Uterus (tissue), 2 donors: ENCODE measurements around the gene SLC30A3.

Experiments
- POLR2A ChIP-seq, 2 donors: fragments of 450-650 bp; IDR thresholded peaks; one replicate each; pipeline ENCODE4 v1.6.1; 2016; ENCODE audit warnings: antibody characterized with exemption in 2 of 2, mild to moderate bottlenecking in 1 of 2, moderate library complexity in 1 of 2
- TF ChIP-seq, protein P1 (sequence below), 4 experiments: fragments of 200-600 bp in 2 of 4; fragments of 450-650 bp in 2 of 4; sonication (generic) in 2 of 4; IDR thresholded peaks; one replicate each; pipeline ENCODE4 v1.5.1; 2016 to 2019; ENCODE audit warnings: antibody characterized with exemption in 4 of 4, mild to moderate bottlenecking in 2 of 4, moderate library complexity in 1 of 4

DNA sequence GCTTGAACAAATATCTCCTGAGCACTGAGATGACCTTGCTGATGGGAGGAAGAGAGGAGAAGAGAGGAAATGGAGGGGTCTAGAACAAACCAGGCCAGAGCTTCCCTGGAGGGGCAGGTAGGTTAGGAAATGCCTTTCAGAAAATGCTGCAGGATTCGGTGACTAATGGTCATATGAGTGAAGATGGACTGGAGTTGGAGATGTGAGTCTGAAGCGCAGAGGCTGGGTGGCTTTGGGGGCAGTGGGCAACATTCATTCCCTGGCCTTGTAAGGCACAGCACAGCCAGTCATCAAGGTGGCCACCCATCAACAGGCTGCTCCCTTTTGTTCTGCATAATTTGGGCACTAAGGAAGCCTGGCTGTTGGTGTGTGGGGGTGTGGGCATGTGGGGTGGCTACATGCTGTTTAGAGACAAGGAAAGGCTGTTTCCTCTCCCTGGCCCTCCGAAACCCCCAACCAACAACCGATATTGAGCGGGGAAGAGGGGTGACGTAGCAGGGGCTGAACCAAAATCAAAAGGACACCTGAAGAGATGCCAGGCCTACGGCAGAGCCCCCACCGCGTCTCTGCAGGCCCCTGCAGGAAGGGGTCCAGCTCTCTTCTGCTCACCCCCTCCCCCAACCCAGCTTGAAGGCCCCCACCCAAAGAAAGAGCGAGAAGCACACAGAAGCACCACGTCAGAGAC, 1.5 kb downstream of the SLC30A3 start:
- TF ChIP-seq, protein P1, sequence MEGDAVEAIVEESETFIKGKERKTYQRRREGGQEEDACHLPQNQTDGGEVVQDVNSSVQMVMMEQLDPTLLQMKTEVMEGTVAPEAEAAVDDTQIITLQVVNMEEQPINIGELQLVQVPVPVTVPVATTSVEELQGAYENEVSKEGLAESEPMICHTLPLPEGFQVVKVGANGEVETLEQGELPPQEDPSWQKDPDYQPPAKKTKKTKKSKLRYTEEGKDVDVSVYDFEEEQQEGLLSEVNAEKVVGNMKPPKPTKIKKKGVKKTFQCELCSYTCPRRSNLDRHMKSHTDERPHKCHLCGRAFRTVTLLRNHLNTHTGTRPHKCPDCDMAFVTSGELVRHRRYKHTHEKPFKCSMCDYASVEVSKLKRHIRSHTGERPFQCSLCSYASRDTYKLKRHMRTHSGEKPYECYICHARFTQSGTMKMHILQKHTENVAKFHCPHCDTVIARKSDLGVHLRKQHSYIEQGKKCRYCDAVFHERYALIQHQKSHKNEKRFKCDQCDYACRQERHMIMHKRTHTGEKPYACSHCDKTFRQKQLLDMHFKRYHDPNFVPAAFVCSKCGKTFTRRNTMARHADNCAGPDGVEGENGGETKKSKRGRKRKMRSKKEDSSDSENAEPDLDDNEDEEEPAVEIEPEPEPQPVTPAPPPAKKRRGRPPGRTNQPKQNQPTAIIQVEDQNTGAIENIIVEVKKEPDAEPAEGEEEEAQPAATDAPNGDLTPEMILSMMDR (IDR thresholded peaks at IDR 0.05), result no peak
- no peak for TF ChIP-seq POLR2A (IDR thresholded peaks at IDR 0.05)
